KMS-11 (cell line): ENCODE results near the gene CGRRF1.

Experiments used
- H2AFZ ChIP-seq: fragments of 200-600 bp; sonication (generic); 2 replicates; pipeline ENCODE4 v1.6.1; 2016; ENCODE audit warnings: antibody characterized with exemption, mixed run types, low read depth
- H3K27ac ChIP-seq: fragments of 200-600 bp; sonication (generic); 2 replicates; pipeline ENCODE4 v1.6.1; 2016; ENCODE audit warnings: mild to moderate bottlenecking, mixed run types
- H3K27me3 ChIP-seq: fragments of 200-600 bp; sonication (generic); 2 replicates; pipeline ENCODE4 v1.6.1; 2017; ENCODE audit warnings: mild to moderate bottlenecking, low read depth, mixed run types, moderate library complexity; ENCODE audit not compliant: insufficient read depth
- H3K36me3 ChIP-seq: fragments of 200-600 bp; sonication (generic); 2 replicates; pipeline ENCODE4 v1.6.1; 2017; ENCODE audit warnings: mild to moderate bottlenecking, mixed run types; ENCODE audit not compliant: insufficient read depth
- H3K4me1 ChIP-seq: fragments of 200-600 bp; sonication (generic); 2 replicates; pipeline ENCODE4 v1.6.1; 2016; ENCODE audit warnings: mild to moderate bottlenecking, low read depth, mixed run types; ENCODE audit not compliant: poor library complexity, severe bottlenecking
- H3K4me2 ChIP-seq: fragments of 200-600 bp; sonication (generic); 2 replicates; pipeline ENCODE4 v1.7.0; 2016; ENCODE audit warnings: mild to moderate bottlenecking, mixed run types
- H3K4me3 ChIP-seq: fragments of 200-600 bp; sonication (generic); IDR thresholded peaks from 2 replicates; pipeline ENCODE4 v1.6.1; 2017; ENCODE audit warnings: low read depth, low read length, mixed read lengths; ENCODE audit not compliant: insufficient read depth
- H3K79me2 ChIP-seq: fragments of 200-600 bp; sonication (generic); 2 replicates; pipeline ENCODE4 v1.6.1; 2016; ENCODE audit warnings: low read depth, mixed run types; ENCODE audit not compliant: insufficient read depth
- H3K9ac ChIP-seq: fragments of 200-600 bp; sonication (generic); 2 replicates; pipeline ENCODE4 v1.6.1; 2016; ENCODE audit warnings: mild to moderate bottlenecking, mixed run types
- H4K20me1 ChIP-seq: fragments of 200-600 bp; sonication (generic); 2 replicates; pipeline ENCODE4 v1.6.1; 2016; ENCODE audit warnings: mild to moderate bottlenecking, mixed run types; ENCODE audit not compliant: insufficient read depth
- CTCF ChIP-seq: fragments of 200-600 bp; sonication (generic); conservative IDR thresholded peaks from 2 replicates; pipeline ENCODE4 v1.6.1; 2017; ENCODE audit warnings: low read depth, mild to moderate bottlenecking, antibody characterized with exemption, low read length, moderate library complexity, mixed read lengths

The CGRRF1 gene

DNA sequence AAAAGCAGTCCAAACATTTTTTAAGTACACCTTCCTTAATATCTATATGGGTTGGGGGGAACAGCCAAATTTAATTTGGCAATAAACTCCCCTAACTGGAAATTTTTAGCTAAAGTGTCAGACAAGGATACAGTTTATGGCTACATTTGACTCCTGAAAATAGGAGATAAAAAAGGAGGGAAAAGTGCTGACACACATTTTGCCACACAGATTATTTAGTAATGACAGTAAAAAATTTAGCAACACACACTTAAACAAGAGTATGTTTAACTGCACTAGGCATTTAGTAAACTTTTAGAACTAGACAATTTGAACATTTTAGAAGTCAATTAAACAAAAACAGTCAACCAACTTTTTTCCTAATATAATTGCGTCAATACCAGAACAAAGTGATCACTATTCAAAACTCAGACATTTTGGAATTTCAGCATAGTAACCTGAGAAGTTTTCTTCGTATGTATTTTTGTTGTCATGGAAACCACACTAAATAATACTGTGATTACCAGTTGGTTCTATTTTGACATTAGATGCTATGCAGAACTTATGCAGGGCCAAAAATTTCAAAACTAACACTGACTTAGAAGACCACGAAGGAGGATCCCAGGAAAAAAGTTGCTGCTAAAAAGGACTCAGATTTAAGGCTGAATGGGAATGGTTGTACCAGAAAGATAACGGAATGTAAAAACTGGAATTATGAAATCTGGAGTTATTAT lies 34.4 kb upstream of the CGRRF1 start:
- no peak overlapping the region for H3K27ac ChIP-seq
- H2AFZ ChIP-seq = no peak overlapping the region
- no peak overlapping the region for H3K4me2 ChIP-seq
- no peaks in the 10 kb centered on the region for H3K36me3 ChIP-seq
- H3K27me3 ChIP-seq = no peaks in the 10 kb centered on the region
- no peak overlapping the region for H3K9ac ChIP-seq
- no peak overlapping the region for H3K4me3 ChIP-seq
- no peaks in the 10 kb centered on the region for H4K20me1 ChIP-seq
- H3K79me2 ChIP-seq = no peaks in the 10 kb centered on the region
- no peak for TF ChIP-seq CTCF
- no peaks in the 10 kb centered on the region for H3K4me1 ChIP-seq

- no peaks in the 10 kb centered on the region for H3K27me3 ChIP-seq
- H3K36me3 ChIP-seq = no peaks in the 10 kb centered on the region
- H3K27ac ChIP-seq = no peak overlapping the region
- peaks cover 4% of the 10 kb centered on the region for H3K4me1 ChIP-seq
- H3K9ac ChIP-seq = no peak overlapping the region
- TF ChIP-seq CTCF = no peak
- H3K4me2 ChIP-seq = no peak overlapping the region
- no peaks in the 10 kb centered on the region for H3K79me2 ChIP-seq
- H2AFZ ChIP-seq = no peak overlapping the region
- no peak overlapping the region for H3K4me3 ChIP-seq
- H4K20me1 ChIP-seq = no peaks in the 10 kb centered on the region
Observed at GRCh38 chr14:54475911-54476310, 33.8 kb upstream of the CGRRF1 start.

GRCh38 chr14:54478636-54479215 lies 31.0 kb upstream of the CGRRF1 start:
- no peaks in the 10 kb centered on the region for H3K27me3 ChIP-seq
- H3K36me3 ChIP-seq = peaks cover 3% of the 10 kb centered on the region; the same call in 1 of the 2 replicates
- TF ChIP-seq CTCF = no peak
- H3K4me3 ChIP-seq = no peak overlapping the region
- peaks cover 14% of the 10 kb centered on the region for H3K4me1 ChIP-seq
- H4K20me1 ChIP-seq = no peaks in the 10 kb centered on the region
- peaks cover 4% of the 10 kb centered on the region; the same call in 1 of the 2 replicates for H3K79me2 ChIP-seq
- H3K4me2 ChIP-seq = no peak overlapping the region
- no peak overlapping the region for H3K27ac ChIP-seq
- H3K9ac ChIP-seq = no peak overlapping the region
- H2AFZ ChIP-seq = no peak overlapping the region

DNA sequence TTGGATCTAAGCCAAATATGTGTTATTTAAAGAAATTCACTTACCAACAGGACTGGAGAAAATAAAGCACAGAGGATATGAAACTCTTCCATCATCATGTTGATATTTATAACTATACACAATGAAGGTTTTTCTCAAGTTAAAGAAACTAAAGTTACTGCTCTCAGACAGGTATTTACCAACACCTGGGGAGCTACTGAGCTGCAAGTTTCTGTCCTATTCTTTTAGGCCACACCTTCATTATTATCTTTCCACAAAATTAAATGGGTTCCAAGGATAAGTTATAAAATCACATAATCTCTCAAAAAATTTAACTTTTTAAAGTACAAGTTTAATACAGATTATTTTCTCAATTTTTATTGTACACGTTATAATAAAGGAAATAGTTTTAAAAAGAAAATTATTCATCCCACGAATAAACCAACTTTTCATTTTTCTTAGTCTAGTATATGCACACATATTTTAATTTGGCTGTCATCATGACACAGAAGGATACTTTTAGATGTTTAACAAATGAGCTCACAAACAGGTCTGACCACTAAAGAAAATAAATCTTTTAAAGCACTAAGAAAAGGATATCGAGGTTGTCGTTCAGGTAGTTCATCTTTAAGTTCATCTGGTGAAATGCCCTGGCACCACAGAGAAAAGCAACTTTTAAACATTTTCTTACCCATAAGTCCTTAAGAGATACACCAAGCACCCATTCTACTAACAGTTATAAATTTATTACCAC lies 28.7 kb upstream of the CGRRF1 start:
- no peak for TF ChIP-seq CTCF
- H3K27ac ChIP-seq = no peak overlapping the region
- H3K4me3 ChIP-seq = no peak overlapping the region
- no peaks in the 10 kb centered on the region for H3K27me3 ChIP-seq
- H3K36me3 ChIP-seq = peaks cover 3% of the 10 kb centered on the region; the same call in 1 of the 2 replicates
- peaks cover 25% of the 10 kb centered on the region; the same call in 1 of the 2 replicates for H3K79me2 ChIP-seq
- H3K9ac ChIP-seq = no peak overlapping the region
- H3K4me2 ChIP-seq = no peak overlapping the region
- no peak overlapping the region for H2AFZ ChIP-seq
- no peaks in the 10 kb centered on the region for H4K20me1 ChIP-seq
- peaks cover 26% of the 10 kb centered on the region for H3K4me1 ChIP-seq
